ENCODE data around the gene CEP290. TPM values are rescaled to one million over a fixed set of nuclear protein-coding genes. Genes with fewer than 3 reads are reported as not detected.

The CEP290 gene
- total RNA-seq, 2 experiments from 2014 or later, result 12.8 to 13.7 TPM

DNA sequence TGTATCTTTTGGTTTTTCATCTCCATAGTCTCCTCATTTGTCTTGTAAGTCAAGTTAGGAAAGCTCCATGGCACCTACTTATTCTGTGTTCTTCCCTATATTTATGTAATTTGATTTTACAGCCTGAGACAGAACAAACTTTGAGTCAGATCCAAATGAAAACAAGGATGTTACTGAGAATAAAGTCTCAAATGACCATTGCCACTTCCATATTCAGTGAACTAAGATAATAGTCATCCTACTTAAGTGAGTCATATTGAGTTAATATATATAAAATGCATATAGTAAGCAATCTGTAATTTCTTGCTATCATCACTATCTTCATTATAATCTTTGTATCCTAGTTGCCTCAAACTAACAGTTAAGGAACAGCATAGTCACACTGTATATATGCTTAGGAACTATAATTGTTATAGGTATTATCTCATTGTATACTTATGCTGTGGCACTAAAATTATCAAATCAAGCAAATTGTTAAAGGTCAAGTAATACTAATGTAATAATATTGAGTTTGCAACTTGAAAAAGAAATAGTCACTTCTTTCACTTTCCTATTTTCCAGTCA lies 31.0 kb upstream of the CEP290 start:
- DNase-seq, result no peak
- ChIA-PET CTCF (no interaction called here), POLR2A (no interaction called here)
- Mint-ChIP-seq H3K36me3 (peaks cover 50% of the 10 kb centered on the region), H3K27me3 (no peaks in the 10 kb centered on the region), H3K4me1 (ENCODE audit: low read depth) (peaks cover 3% of the 10 kb centered on the region), H3K27ac (no peak overlapping the region), H3K4me3 (no peak overlapping the region), H3K9me3 (no peaks in the 10 kb centered on the region)
- intact Hi-C loops (cut with micrococcal nuclease), result no loop called here

DNA sequence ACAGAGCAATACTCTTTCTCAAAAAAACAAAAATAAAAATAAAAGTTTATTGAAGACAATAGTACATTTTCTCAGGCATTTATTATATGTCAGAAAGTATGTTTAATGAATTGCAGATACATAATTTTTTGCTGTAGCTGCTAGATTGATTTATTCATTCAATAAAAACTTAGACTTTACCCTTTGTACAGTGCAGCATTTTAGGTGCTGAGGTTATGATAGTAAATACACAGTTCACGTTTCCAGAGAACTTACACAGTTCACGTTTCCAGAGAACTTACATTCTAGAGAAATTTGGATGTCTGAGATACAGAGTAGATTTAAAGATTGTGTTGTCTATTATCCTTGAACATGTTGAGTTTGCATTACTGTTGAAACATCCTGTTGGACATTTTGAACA lies 25.5 kb upstream of the CEP290 start:
- no peak for DNase-seq
- Mint-ChIP-seq H3K27me3 (no peaks in the 10 kb centered on the region), H3K4me1 (ENCODE audit: low read depth) (no peaks in the 10 kb centered on the region), H3K4me3 (no peak overlapping the region), H3K27ac (no peak overlapping the region), H3K9me3 (no peaks in the 10 kb centered on the region), H3K36me3 (peaks cover 51% of the 10 kb centered on the region)
- intact Hi-C loops (cut with micrococcal nuclease), result no loop called here
- POLR2A ChIA-PET, result no interaction called here
- CTCF ChIA-PET, result no interaction called here

DNA sequence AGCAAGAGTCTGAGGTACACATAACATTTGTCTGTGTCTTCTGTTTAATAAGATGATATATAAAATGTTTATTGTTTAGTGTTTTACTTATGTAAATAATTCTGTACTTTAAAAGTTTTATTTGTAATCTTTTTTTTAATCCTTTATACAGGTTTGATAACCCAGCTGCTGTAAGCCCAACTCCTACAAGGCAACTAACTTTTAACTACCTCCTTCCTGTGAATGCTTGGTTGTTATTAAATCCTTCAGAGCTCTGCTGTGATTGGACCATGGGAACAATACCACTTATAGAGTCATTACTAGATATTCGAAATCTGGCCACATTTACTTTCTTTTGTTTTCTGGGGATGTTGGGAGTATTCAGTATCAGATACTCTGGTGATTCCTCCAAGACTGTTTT lies 24.3 kb upstream of the CEP290 start:
- no peaks in the 10 kb centered on the region for H3K4me1 Mint-ChIP-seq (ENCODE audit: low read depth)
- no peaks in the 10 kb centered on the region for H3K9me3 Mint-ChIP-seq
- H3K4me3 Mint-ChIP-seq, result no peak overlapping the region
- intact Hi-C loops (cut with micrococcal nuclease), result no loop called here
- ChIA-PET CTCF (no interaction called here), POLR2A (no interaction called here)
- H3K27ac Mint-ChIP-seq, result no peak overlapping the region
- DNase-seq, result no peak
- peaks cover 51% of the 10 kb centered on the region for H3K36me3 Mint-ChIP-seq
- H3K27me3 Mint-ChIP-seq, result no peaks in the 10 kb centered on the region

DNA sequence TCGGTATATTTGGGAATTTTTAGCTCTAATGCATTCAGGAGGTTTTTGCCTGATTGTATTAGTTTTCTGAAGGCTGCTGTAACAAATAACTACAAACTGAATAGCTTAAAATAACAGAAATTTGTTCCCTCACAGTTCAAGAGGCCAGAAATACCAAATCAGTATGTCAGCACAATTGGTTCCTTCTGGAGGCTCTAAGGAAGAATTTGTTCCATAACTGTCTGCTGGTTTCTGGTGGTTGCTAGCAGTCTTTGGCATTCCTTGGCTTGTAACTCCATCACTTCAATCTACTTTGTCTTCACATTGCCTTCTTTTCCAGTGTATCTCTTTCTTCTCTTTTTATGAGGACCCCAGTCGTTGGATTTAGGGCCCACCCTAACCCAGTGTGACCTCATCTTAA lies 21.5 kb upstream of the CEP290 start:
- DNase-seq, result no peak
- intact Hi-C loops (cut with micrococcal nuclease), result no loop called here
- Mint-ChIP-seq H3K4me3 (no peak overlapping the region), H3K27ac (no peak overlapping the region), H3K9me3 (no peaks in the 10 kb centered on the region), H3K4me1 (ENCODE audit: low read depth) (no peaks in the 10 kb centered on the region), H3K27me3 (no peaks in the 10 kb centered on the region), H3K36me3 (peaks cover 44% of the 10 kb centered on the region)
- POLR2A ChIA-PET, result no interaction called here
- CTCF ChIA-PET, result no interaction called here

DNA sequence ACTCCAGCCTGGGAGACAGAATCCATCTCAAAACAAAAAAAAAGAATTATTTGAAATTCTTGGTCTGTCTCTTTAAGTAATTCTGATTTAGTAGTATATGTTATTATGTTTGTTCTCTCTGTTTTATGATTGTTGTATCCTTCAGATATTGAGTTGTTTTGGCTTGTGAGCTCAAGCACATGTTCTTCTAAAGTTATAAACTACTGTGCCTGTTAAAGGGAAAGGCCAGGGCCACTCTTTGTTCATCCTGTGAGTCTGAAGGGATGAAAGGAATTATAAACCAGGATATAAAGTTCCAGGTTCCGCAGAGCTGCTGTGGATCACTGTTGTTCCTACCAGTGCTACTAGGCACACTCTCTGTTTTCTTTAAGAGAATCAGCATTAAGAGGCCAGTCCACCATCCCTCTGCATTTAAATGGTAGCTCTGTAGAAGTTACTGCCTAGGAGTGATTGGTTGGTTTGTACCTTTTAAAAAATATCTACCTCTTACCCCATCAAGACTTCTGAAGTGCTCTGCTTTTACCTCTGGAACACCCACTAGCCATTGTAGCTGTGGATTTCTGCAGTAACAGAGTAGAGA lies 14.3 kb upstream of the CEP290 start:
- Mint-ChIP-seq H3K36me3 (peaks cover 7% of the 10 kb centered on the region), H3K4me1 (ENCODE audit: low read depth) (peaks cover 11% of the 10 kb centered on the region), H3K27me3 (no peaks in the 10 kb centered on the region), H3K9me3 (no peaks in the 10 kb centered on the region), H3K4me3 (no peak overlapping the region), H3K27ac (no peak overlapping the region)
- ChIA-PET POLR2A (no interaction called here), CTCF (no interaction called here)
- DNase-seq, result no peak
- intact Hi-C loops (cut with micrococcal nuclease), result loop anchor here (5.0 kb wide), 1 partner anchor 81 kb away; no protein-coding TSS in a partner anchor

DNA sequence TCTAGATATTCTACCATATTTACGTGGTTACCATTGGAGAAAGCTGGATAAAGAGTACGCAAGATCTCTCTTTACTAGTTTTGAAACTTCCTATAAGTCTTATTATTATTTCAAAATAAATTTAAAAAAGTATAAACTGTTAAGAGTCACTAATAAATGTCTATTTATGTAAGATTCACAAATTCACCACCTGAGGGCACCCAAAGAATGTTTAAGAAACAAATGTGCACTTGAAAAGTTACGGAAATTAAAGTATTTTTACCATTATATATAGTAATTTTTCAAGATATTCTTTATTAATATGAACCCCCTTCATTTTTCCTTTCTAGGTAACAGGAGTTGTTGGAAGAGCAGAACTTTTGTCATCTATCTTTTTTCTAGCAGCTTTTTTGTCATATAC lies 12.1 kb upstream of the CEP290 start:
- DNase-seq, result no peak
- H3K4me3 Mint-ChIP-seq, result no peak overlapping the region
- H3K27ac Mint-ChIP-seq, result no peak overlapping the region
- H3K27me3 Mint-ChIP-seq, result no peaks in the 10 kb centered on the region
- CTCF ChIA-PET, result interaction anchor here (0.6 to 1.9 kb wide), 3 partner anchors 12 to 840 kb away, joined by 4 to 5 read pairs (median 5); partner anchors contain the start of genes CEP290 and TMTC3
- intact Hi-C loops (cut with micrococcal nuclease), result no loop called here
- POLR2A ChIA-PET, result no interaction called here
- no peaks in the 10 kb centered on the region for H3K9me3 Mint-ChIP-seq
- H3K36me3 Mint-ChIP-seq, result peaks cover 3% of the 10 kb centered on the region
- peaks cover 14% of the 10 kb centered on the region for H3K4me1 Mint-ChIP-seq (ENCODE audit: low read depth)

DNA sequence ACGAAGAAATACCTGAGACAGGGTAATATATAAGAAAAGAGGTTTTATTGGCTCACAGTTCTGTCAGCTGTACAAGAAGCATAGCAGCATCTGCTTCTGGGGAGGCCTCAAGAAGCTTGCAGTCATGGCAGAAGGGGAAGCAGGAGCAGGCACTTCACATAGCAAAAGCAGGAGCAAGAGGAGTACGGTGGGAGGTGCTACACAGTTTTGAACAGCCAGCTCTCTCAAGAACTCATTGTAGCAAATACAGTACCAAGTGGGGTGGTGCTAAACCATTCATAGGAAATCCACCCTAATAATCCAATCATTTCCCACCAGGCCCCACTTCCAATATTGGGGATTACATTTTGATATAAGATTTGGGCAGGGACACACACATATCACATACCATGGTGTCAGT lies 8.2 kb upstream of the CEP290 start:
- peaks cover 33% of the 10 kb centered on the region for H3K4me1 Mint-ChIP-seq (ENCODE audit: low read depth)
- no peak overlapping the region for H3K27ac Mint-ChIP-seq
- H3K4me3 Mint-ChIP-seq, result no peak overlapping the region
- no peaks in the 10 kb centered on the region for H3K36me3 Mint-ChIP-seq
- no peak for DNase-seq
- intact Hi-C loops (cut with micrococcal nuclease), result no loop called here
- no peaks in the 10 kb centered on the region for H3K9me3 Mint-ChIP-seq
- CTCF ChIA-PET, result no interaction called here
- POLR2A ChIA-PET, result no interaction called here
- no peaks in the 10 kb centered on the region for H3K27me3 Mint-ChIP-seq

DNA sequence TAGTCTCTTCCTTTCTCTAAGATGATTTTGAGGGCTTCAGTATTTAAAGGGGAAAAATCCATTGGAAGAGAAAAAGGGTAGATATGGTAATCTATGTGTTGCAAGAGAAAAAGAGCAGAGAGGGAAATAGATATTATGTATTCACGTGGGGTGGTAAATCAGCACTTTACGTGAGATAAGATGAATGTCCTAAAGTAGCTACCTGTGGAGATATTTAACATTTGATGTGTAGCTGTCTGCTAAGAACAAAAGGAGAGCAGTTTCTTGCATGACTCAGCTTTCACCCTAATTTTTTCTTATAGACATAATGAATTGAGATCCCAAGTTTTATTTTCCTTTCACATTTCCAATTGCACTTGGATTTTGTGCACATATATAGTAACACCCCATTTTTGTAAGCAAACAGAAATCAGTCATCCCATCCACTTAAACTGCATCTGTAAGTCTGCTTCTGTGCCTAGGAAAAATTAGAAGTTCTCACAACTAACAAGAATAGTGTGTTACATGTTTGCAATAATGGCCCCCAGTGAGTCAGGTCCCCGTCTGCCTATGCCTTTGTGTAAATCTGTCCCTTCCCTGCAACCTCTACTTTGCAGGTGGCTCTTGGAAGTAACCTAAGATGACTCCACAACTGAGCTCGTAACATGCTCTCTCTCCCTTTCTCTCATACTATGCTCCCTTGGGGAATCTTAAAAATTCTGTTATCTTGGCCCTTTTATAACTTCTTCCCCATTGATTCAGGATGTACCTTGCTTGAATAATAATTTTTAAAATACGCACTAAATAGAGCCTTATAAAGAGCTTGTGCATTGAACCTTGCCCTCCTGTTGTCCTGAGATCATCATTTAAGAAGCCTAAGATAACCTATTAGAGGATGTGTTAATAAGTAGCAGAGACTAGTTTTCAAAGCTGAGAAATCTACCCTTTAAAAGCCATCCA lies 3.9 kb upstream of the CEP290 start:
- peaks cover 44% of the 10 kb centered on the region for H3K4me1 Mint-ChIP-seq (ENCODE audit: low read depth)
- H3K27ac Mint-ChIP-seq, result no peak overlapping the region
- intact Hi-C loops (cut with micrococcal nuclease), result loop anchor here (10.0 kb wide), 1 partner anchor 1079 kb away; no protein-coding TSS in a partner anchor
- ChIA-PET POLR2A (no interaction called here), CTCF (interaction anchor here (1.1 kb wide), 1 partner anchor 23 kb away, joined by 3 read pairs; no protein-coding TSS in a partner anchor)
- H3K9me3 Mint-ChIP-seq, result no peaks in the 10 kb centered on the region
- no peak for DNase-seq
- no peaks in the 10 kb centered on the region for H3K36me3 Mint-ChIP-seq
- no peak overlapping the region for H3K4me3 Mint-ChIP-seq
- H3K27me3 Mint-ChIP-seq, result no peaks in the 10 kb centered on the region

DNA sequence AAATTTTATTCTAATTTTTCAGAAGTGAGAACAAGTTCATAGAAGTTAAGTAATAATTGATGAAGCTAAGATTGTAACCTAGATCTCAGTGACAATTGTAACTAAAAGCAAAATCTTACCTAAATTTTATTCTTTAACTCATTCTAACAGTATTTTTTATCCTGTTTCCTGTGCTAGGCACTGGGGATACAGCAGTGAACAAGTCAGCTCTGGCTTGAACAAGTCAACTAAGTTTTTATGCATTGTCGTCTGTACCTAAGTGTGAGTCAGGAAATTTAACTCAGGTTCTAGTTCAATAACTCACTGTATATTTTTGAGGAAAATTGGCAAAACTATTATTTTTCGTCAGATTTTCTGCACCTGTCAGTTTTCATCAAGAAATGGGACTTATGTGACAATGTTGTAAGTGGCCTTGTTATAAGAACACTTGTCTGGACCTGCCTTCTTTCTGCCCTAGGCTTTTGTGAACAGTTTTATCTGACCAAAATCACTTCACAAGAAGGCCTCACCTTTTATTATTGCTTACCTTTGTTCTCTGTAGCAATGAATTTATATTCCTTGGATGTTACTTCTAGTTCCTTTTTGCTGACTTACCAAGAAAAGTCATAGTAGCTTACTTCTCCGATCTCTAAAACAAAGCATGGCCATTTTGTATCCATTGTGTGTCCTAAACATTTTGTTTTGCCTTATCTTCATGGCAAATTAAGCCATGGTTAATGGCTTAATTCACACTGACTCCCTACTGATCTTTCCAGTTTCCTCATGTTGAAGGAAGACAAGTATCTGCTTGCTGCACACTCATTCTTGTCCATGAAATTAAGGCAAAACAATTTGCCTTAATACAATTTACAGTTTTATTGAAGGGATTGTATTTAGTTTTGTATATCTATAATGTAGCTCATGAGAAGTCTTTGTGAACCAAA lies 2.9 kb upstream of the CEP290 start:
- peaks cover 41% of the 10 kb centered on the region for H3K4me1 Mint-ChIP-seq (ENCODE audit: low read depth)
- ChIA-PET CTCF (interaction anchor here (1.1 kb wide), 1 partner anchor 24 kb away, joined by 3 read pairs; no protein-coding TSS in a partner anchor), POLR2A (no interaction called here)
- H3K4me3 Mint-ChIP-seq, result no peak overlapping the region
- H3K27me3 Mint-ChIP-seq, result no peaks in the 10 kb centered on the region
- no peak for DNase-seq
- no peak overlapping the region for H3K27ac Mint-ChIP-seq
- no peaks in the 10 kb centered on the region for H3K9me3 Mint-ChIP-seq
- peaks cover 7% of the 10 kb centered on the region for H3K36me3 Mint-ChIP-seq
- intact Hi-C loops (cut with micrococcal nuclease), result loop anchor here (5.0 to 10.0 kb wide), 3 partner anchors 247 to 1080 kb away; no protein-coding TSS in a partner anchor

DNA sequence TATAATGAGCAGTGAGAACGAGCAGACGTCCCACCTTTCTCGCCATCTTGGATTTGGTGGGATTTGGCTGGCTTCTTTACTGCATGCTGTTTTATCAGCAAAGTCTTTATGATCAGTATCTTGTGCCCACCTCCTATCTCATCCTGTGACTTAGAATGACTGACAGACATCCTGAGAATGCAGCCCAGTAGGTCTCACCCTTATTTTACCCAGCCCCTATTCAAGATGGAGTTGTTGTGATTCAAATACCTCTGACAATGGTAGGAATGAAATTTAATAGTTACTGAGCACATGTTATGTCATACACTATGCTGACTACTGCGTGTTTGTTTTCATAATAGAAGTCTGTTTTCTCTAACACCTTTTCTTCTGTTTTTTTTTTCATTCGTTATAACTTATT lies 2.1 kb upstream of the CEP290 start:
- POLR2A ChIA-PET, result no interaction called here
- Mint-ChIP-seq H3K36me3 (peaks cover 7% of the 10 kb centered on the region), H3K4me1 (ENCODE audit: low read depth) (peaks cover 41% of the 10 kb centered on the region), H3K9me3 (no peaks in the 10 kb centered on the region), H3K27me3 (no peaks in the 10 kb centered on the region), H3K4me3 (no peak overlapping the region), H3K27ac (no peak overlapping the region)
- intact Hi-C loops (cut with micrococcal nuclease), result loop anchor here (5.0 to 10.0 kb wide), 3 partner anchors 248 to 1081 kb away; no protein-coding TSS in a partner anchor
- CTCF ChIA-PET, result no interaction called here
- no peak for DNase-seq

DNA sequence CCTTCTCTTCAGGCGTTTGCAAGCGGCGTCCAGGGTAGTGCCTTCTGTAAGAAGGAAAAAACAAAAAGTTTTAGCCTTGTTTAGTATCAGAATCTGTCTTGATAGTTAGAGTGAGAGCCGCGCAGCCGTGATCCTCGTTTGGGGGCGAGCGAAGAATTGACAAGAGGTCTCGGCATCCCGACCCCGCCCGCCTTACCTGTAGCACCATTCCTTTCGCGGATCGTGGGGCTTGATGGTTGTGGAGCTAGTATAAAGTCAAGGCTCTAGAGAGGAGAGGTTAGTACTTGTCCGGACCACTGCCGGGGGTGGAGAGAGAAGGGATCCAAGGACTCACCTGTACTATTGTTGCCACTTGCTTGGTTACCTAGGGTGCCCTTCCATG lies 713 bp upstream of the CEP290 start:
- peaks cover 39% of the 10 kb centered on the region for H3K4me1 Mint-ChIP-seq (ENCODE audit: low read depth)
- H3K9me3 Mint-ChIP-seq, result no peaks in the 10 kb centered on the region
- H3K27me3 Mint-ChIP-seq, result no peaks in the 10 kb centered on the region
- H3K4me3 Mint-ChIP-seq, result peak overlapping the region; percentile 96
- DNase-seq, result peak; percentile 44
- intact Hi-C loops (cut with micrococcal nuclease), result loop anchor here (1.0 to 10.0 kb wide), 8 partner anchors 93 to 1212 kb away; a partner anchor contains a TSS
- H3K27ac Mint-ChIP-seq, result peak overlapping the region; percentile 86
- ChIA-PET CTCF (interaction anchor here (0.7 kb wide), 1 partner anchor 11 kb away, joined by 4 read pairs; no protein-coding TSS in a partner anchor), POLR2A (interaction anchor here (1.0 kb wide), 1 partner anchor 1352 kb away, joined by 3 read pairs; no protein-coding TSS in a partner anchor)
- H3K36me3 Mint-ChIP-seq, result peaks cover 15% of the 10 kb centered on the region

All from activated CD4-positive, alpha-beta memory T cell treated with anti-CD3 and anti-CD28 coated beads for 36 hours (primary cell).